Amniotic epithelial cell (primary cell): ENCODE results near the gene SLC24A5.

Experiments used
- DNase-seq: peaks from one replicate; pipeline ENCODE4 v3.0.0-alpha.2; 2010; ENCODE audit warnings: low read depth

The SLC24A5 gene

GRCh38 chr15:48112242-48112641 lies 8.5 kb upstream of the SLC24A5 start:
- peak; percentile 24 for DNase-seq

- no peak for DNase-seq
Measured at GRCh38 chr15:48119277-48119676, 1.5 kb upstream of the SLC24A5 start.

GRCh38 chr15:48121849-48122248 lies 1.1 kb downstream of the SLC24A5 start:
- no peak for DNase-seq

DNA sequence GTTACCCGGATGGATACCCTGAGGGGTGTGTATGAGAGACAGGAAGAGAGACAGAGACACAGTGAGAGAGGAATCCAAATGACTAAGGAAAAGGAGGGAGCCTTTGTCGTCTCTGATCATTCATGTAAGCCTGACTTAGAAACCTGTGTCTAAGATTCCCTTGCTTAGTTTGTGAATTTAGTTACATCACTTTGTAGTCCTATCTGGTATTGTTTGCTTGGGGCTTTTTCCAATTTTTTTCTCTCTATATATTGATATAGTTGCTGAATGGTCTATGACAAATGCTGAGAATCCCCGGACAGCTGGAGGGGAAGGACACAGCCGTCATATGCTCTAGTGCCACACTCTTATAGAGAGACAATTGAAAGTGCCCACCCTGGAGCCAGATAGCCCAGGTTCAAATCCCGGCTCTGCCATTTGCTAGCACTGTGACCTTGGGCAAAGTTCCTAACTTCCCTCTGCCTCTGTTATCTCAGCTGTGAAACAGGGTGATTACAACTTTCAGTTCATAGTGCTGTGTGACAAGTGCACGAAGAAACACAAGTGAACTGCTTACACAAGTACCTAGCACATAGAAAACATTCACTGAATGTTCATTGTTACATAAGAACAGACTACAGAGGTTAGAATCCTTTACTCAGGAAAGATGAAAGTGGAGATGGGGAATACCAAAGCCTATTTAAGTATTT lies 6.0 kb downstream of the SLC24A5 start:
- no peak for DNase-seq

DNA sequence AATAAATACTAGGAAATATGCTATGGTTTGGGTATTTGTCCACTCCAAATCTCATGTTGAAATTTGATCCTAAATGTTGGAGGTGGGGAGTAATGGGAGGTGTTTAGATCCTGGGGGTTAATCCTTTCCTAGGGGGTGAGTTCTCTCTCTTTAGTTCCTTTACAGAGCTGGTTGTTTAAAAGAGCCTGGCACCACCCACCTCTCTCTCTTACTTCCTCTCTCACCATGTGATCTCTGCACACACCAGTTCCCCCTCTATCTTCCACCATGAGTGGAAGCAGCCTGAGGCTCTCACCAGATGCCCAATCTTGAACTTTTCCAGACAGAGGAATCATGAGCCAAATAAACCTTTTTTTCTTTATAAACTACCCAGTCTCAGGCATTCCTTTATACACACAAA lies 10.5 kb downstream of the SLC24A5 start:
- DNase-seq = no peak

GRCh38 chr15:48132874-48133273 lies 12.1 kb downstream of the SLC24A5 start:
- no peak for DNase-seq

- peak; percentile 21 for DNase-seq
Measured at GRCh38 chr15:48143856-48144255, 23.1 kb downstream of the SLC24A5 start.

DNA sequence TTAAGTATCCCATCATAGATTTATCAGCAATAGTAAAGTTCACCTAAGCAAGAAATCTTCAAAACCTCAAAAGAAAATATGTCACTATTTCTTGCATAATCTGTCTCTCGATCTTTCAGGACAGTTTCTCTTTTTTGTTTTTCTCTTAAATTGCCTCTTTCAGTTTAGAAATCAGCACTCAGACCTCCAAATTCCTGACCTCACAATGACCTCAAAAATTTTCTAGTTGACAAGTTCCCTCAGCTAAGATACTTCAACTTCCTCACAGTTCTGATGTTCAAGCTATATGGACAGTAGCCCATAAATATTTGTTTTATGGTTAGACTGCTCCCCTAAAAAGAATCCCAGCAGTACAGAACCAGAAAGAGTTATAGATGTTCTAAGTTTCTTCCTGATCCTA lies 24.1 kb downstream of the SLC24A5 start:
- DNase-seq = peak; percentile 3

DNA sequence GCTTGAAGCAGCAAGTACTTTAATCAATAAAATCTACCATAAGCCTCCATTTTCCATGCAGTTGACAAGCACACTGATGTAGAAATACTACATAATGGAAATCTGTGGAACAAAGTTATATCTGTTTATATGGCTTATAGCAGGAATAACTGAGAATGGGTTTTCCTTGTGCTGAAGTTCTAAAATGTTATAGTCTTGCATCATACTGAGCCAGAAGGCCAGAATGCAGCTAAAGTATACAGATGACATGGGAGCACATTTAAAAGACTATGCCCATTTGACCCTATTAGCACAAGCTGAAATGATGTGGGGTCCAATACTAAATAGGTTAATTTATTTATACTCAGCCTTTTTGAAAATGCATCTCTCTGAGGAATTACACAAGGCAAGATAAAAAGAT lies 25.1 kb downstream of the SLC24A5 start:
- peak; percentile 7 for DNase-seq

DNA sequence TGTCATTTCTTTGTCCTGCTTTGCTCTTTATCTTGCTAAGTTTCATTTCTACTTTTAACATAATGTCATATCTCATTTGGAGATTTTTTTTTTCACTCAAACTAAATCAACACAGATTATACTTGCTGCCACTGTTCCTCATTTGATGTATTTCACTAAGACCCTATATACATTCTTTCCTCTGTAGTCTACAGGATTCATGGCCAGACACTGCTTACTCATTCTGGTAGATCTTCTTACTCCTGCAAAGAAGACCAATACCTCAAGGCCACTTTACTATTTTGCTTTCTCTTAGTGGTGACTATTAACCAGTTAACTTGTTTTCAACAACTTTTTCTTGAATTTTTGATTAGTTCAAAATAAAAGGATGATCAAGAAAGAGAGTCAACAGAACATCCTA lies 26.6 kb downstream of the SLC24A5 start:
- DNase-seq = no peak

DNA sequence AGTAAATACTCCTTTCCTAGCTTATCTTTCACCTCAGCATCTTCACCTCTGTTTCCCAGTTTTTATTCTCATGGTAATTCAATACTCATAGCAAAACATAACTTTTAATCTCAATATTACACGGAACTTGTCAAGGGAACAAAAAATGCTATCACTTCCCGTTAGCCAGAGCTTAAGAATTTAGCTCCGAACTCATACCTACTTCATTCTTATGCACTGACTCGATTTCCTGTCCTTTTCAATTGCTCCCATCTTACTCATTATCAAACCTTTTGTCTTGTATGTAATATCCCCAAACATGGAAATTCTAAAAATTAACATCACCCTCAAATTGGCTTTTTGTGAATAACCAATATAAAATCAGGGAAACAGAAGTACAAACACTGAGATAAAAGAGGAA lies 29.1 kb downstream of the SLC24A5 start:
- peak; percentile 49 for DNase-seq

DNA sequence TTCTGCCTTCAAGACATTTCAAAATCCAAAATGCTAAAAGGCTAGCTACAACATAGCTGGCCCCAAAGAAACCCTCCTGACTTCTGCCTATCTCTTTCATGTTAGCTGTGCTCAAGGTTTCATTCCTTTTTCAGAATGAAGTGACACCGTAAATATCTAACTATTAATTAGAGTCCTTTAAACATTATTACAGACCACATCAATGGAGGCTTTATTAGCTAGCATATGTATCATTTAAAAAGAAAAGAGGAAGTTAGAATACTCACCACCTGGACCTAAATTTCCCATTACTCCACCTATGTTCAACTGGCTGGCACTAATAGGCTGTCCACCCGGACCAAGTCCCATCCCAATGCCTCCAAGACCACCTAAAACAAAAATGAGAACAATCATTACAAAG lies 32.7 kb downstream of the SLC24A5 start:
- DNase-seq = no peak

- no peak for DNase-seq
Measured at GRCh38 chr15:48168616-48169015, 47.8 kb downstream of the SLC24A5 start.

DNA sequence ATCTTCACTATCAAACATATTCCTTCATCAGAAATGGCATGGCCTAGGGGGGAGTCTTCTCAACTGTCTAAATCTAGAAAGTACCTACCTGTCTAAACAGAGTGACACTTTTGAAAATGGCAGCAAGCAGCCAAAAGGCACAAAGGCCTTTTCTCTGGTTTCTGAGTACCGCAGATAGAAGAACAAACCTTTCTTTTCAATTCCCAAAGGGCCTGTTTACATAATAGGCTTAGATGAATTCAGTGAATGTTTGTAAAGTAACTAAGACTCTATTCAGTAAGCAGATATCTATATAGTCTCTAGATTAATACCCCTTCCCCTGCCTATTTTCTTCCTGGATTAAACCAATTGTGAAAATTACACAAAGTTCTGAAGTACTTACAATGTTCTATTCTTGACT lies 50.2 kb downstream of the SLC24A5 start:
- DNase-seq = no peak

- DNase-seq = no peak
Measured at GRCh38 chr15:48175126-48175525, 54.3 kb downstream of the SLC24A5 start.

GRCh38 chr15:48176112-48176511 lies 55.3 kb downstream of the SLC24A5 start:
- peak; percentile 7 for DNase-seq

GRCh38 chr15:48176957-48177356 lies 56.2 kb downstream of the SLC24A5 start:
- no peak for DNase-seq

DNA sequence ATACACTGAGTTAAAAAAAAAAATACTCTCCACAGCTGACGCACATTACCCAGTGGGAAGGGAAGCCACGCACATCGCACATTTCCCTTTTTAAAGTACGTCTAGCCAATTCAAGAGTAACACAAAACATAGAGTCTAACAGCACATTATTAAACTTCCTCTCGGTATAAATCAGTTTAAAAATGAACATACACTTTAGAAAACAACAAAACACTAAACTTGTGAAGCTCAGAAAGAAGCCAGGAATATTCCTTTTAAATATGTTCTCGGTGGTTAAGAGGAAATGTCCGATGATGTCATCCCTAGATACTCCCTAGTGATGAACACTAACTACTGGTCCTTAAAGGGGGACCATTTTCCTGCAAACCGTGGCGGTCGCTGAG lies 56.6 kb downstream of the SLC24A5 start:
- DNase-seq = peak; percentile 59

- peak; percentile 57 for DNase-seq
Measured at GRCh38 chr15:48177766-48178647, 57.2 kb downstream of the SLC24A5 start, which contains the start of gene MYEF2. Gene MYEF2, minus strand, starts transcription at chr15:48178295. Its CDS starts 58 bp downstream, at chr15:48178237.

DNA sequence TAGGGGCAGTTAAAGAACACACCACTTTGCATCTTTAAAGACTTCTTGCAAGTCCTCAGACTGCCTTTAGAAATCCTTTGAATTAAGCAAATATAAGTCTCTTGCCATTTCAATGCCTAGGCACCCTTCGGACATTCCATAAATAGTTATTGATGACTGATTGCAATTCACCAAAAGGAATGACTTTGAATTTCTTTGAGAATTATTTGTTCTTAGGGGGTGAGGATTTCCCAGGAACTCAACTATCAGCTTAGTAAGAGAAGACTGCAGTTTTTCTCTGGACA lies 57.8 kb downstream of the SLC24A5 start:
- no peak for DNase-seq

GRCh38 chr15:48182749-48183148 lies 62.0 kb downstream of the SLC24A5 start:
- no peak for DNase-seq

DNA sequence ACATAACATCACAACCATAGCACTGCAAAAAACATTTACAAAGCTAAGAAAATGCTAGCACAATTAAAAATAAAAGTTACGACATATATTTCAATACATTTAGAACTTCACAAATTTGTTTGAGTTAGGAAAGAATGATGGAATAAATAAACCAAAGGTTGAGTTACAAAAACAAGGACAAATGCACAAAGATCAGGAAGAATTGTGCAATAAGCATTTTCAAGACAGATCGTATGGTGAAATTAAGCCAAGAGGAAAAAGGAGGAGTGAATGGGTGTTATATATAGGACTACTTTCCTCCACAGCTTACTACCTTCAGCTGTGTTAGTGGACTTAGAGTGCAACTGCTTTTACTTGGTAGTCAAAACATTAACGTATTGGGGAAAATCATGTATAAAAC lies 64.7 kb downstream of the SLC24A5 start:
- no peak for DNase-seq

- no peak for DNase-seq
Measured at GRCh38 chr15:48186271-48186670, 65.5 kb downstream of the SLC24A5 start.
